ENCODE results near the gene SMIM14.

The SMIM14 gene

GRCh38 chr4:39621582-39621981 lies 17.1 kb downstream of the SMIM14 start:
- H4K20me1 ChIP-seq (ENCODE audit: low read depth, low read length) = peaks cover 31% of the 10 kb centered on the region
- H3K9me3 ChIP-seq (ENCODE audit: insufficient read depth, low read length) = no peaks in the 10 kb centered on the region
- H3K4me3 ChIP-seq (ENCODE audit: insufficient read depth, low read length, poor library complexity, severe bottlenecking) = no peak overlapping the region
- peak overlapping the region; percentile 57 for H3K27ac ChIP-seq (ENCODE audit: low read depth, low read length)
- H3K9me2 ChIP-seq (replicated peaks; ENCODE audit: insufficient read depth, low read length) = no peaks in the 10 kb centered on the region
- peaks cover 52% of the 10 kb centered on the region for H3F3A ChIP-seq (ENCODE audit: insufficient read depth)
- no peak for TF ChIP-seq EZH2phosphoT487 (conservative IDR thresholded peaks at IDR 0.05; ENCODE audit: low read length)
- TF ChIP-seq CTCF (IDR thresholded peaks at IDR 0.05; ENCODE audit: insufficient read depth, low read length, poor library complexity, severe bottlenecking) = no peak
- H3K79me2 ChIP-seq (ENCODE audit: insufficient read depth, low read length) = peaks cover 92% of the 10 kb centered on the region
- H3K4me2 ChIP-seq (ENCODE audit: low read depth, low read length, poor library complexity, severe bottlenecking) = peak overlapping the region; percentile 34
- no peak overlapping the region for H3K9ac ChIP-seq (ENCODE audit: low read length)
- H2AFZ ChIP-seq (ENCODE audit: low read depth, low read length, severe bottlenecking) = no peak overlapping the region
- no peaks in the 10 kb centered on the region for H3K27me3 ChIP-seq (ENCODE audit: low read length)
- peaks cover 31% of the 10 kb centered on the region for H3K36me3 ChIP-seq (ENCODE audit: low read length)

GRCh38 chr4:39620551-39621313 lies 17.9 kb downstream of the SMIM14 start:
- Histone ChIP-seq H3K4me2 (ENCODE audit: low read depth, low read length, poor library complexity, severe bottlenecking) (peak overlapping the region; percentile 34), H3K9me3 (ENCODE audit: insufficient read depth, low read length) (no peaks in the 10 kb centered on the region), H3K36me3 (ENCODE audit: low read length) (peaks cover 32% of the 10 kb centered on the region), H3K9ac (ENCODE audit: low read length) (no peak overlapping the region), H3K9me2 (replicated peaks; ENCODE audit: insufficient read depth, low read length) (no peaks in the 10 kb centered on the region), H3K4me3 (ENCODE audit: insufficient read depth, low read length, poor library complexity, severe bottlenecking) (no peak overlapping the region), H4K20me1 (ENCODE audit: low read depth, low read length) (peaks cover 33% of the 10 kb centered on the region), H3K27ac (ENCODE audit: low read depth, low read length) (peak overlapping the region; percentile 57), H3F3A (ENCODE audit: insufficient read depth) (peaks cover 53% of the 10 kb centered on the region), H3K27me3 (ENCODE audit: low read length) (no peaks in the 10 kb centered on the region), H2AFZ (ENCODE audit: low read depth, low read length, severe bottlenecking) (no peak overlapping the region), H3K79me2 (ENCODE audit: insufficient read depth, low read length) (peaks cover 92% of the 10 kb centered on the region)
- TF ChIP-seq EZH2phosphoT487 (conservative IDR thresholded peaks at IDR 0.05; ENCODE audit: low read length) (no peak), CTCF (IDR thresholded peaks at IDR 0.05; ENCODE audit: insufficient read depth, low read length, poor library complexity, severe bottlenecking) (no peak)

- Histone ChIP-seq H3K9ac (ENCODE audit: low read length) (no peak overlapping the region), H3F3A (ENCODE audit: insufficient read depth) (peaks cover 66% of the 10 kb centered on the region), H3K9me2 (replicated peaks; ENCODE audit: insufficient read depth, low read length) (no peaks in the 10 kb centered on the region), H3K9me3 (ENCODE audit: insufficient read depth, low read length) (no peaks in the 10 kb centered on the region), H3K4me2 (ENCODE audit: low read depth, low read length, poor library complexity, severe bottlenecking) (peak overlapping the region; percentile 65), H3K36me3 (ENCODE audit: low read length) (peaks cover 35% of the 10 kb centered on the region), H3K79me2 (ENCODE audit: insufficient read depth, low read length) (peaks cover 92% of the 10 kb centered on the region), H2AFZ (ENCODE audit: low read depth, low read length, severe bottlenecking) (no peak overlapping the region), H3K4me3 (ENCODE audit: insufficient read depth, low read length, poor library complexity, severe bottlenecking) (no peak overlapping the region), H3K27ac (ENCODE audit: low read depth, low read length) (peak overlapping the region; percentile 46; the same call in 1 of the 2 replicates), H3K27me3 (ENCODE audit: low read length) (no peaks in the 10 kb centered on the region), H4K20me1 (ENCODE audit: low read depth, low read length) (peaks cover 38% of the 10 kb centered on the region)
- TF ChIP-seq CTCF (IDR thresholded peaks at IDR 0.05; ENCODE audit: insufficient read depth, low read length, poor library complexity, severe bottlenecking) (no peak), EZH2phosphoT487 (conservative IDR thresholded peaks at IDR 0.05; ENCODE audit: low read length) (no peak)
Measured at GRCh38 chr4:39617534-39617933, 21.1 kb downstream of the SMIM14 start.
